ENCODE results near the gene SMIM24.

Gene SMIM24

GRCh38 chr19:3511506-3512251, 31.4 kb upstream of the SMIM24 start:
- no peak for TF ChIP-seq USF1 (IDR thresholded peaks at IDR 0.05)
- no peak for TF ChIP-seq ZBTB7A (IDR thresholded peaks at IDR 0.05; ENCODE audit: low read depth)
- no peak for TF ChIP-seq RAD21 (IDR thresholded peaks at IDR 0.05; ENCODE audit: low read depth)
- no peak for TF ChIP-seq CEBPB (IDR thresholded peaks at IDR 0.05)
- TF ChIP-seq YY1 (IDR thresholded peaks at IDR 0.05; ENCODE audit: low read depth): no peak

GRCh38 chr19:3510727-3511126, 30.4 kb upstream of the SMIM24 start:
- TF ChIP-seq REST (IDR thresholded peaks at IDR 0.05; ENCODE audit: low read depth): no peak
- TF ChIP-seq MAX (IDR thresholded peaks at IDR 0.05): no peak
- no peak for TF ChIP-seq EP300 (IDR thresholded peaks at IDR 0.05; ENCODE audit: borderline replicate concordance)
- no peak for TF ChIP-seq USF1 (IDR thresholded peaks at IDR 0.05)
- TF ChIP-seq TCF12 (IDR thresholded peaks at IDR 0.05; ENCODE audit: low read depth): no peak
- TF ChIP-seq FOXM1 (IDR thresholded peaks at IDR 0.05; ENCODE audit: borderline replicate concordance, low read depth): no peak
- no peak for TF ChIP-seq TAF1 (IDR thresholded peaks at IDR 0.05; ENCODE audit: low read depth)
- no peak for TF ChIP-seq RAD21 (IDR thresholded peaks at IDR 0.05; ENCODE audit: low read depth)
- no peak for TF ChIP-seq ZBTB7A (IDR thresholded peaks at IDR 0.05; ENCODE audit: low read depth)
- no peak for TF ChIP-seq CREB1 (IDR thresholded peaks at IDR 0.05; ENCODE audit: low read depth)

- TF ChIP-seq TAF1 (IDR thresholded peaks at IDR 0.05; ENCODE audit: low read depth): no peak
- no peak for TF ChIP-seq TEAD4 (IDR thresholded peaks at IDR 0.05)
- TF ChIP-seq YY1 (IDR thresholded peaks at IDR 0.05; ENCODE audit: low read depth): no peak
- no peak for TF ChIP-seq MAX (IDR thresholded peaks at IDR 0.05)
- TF ChIP-seq EP300 (IDR thresholded peaks at IDR 0.05; ENCODE audit: borderline replicate concordance): no peak
- no peak for TF ChIP-seq TCF12 (IDR thresholded peaks at IDR 0.05; ENCODE audit: low read depth)
- no peak for TF ChIP-seq CEBPB (IDR thresholded peaks at IDR 0.05)
- TF ChIP-seq NFIC (IDR thresholded peaks at IDR 0.05): no peak
- no peak for TF ChIP-seq REST (IDR thresholded peaks at IDR 0.05; ENCODE audit: low read depth)
- no peak for TF ChIP-seq FOXM1 (IDR thresholded peaks at IDR 0.05; ENCODE audit: borderline replicate concordance, low read depth)
- no peak for TF ChIP-seq RAD21 (IDR thresholded peaks at IDR 0.05; ENCODE audit: low read depth)
- TF ChIP-seq USF1 (IDR thresholded peaks at IDR 0.05): no peak
- TF ChIP-seq EGR1 (IDR thresholded peaks at IDR 0.05): no peak
Measured at GRCh38 chr19:3509566-3509989, 29.3 kb upstream of the SMIM24 start.

GRCh38 chr19:3508771-3509535, 28.6 kb upstream of the SMIM24 start:
- TF ChIP-seq CREB1 (IDR thresholded peaks at IDR 0.05; ENCODE audit: low read depth) (no peak), MAX (IDR thresholded peaks at IDR 0.05) (no peak), EP300 (IDR thresholded peaks at IDR 0.05; ENCODE audit: borderline replicate concordance) (no peak), FOXM1 (IDR thresholded peaks at IDR 0.05; ENCODE audit: borderline replicate concordance, low read depth) (no peak), USF1 (IDR thresholded peaks at IDR 0.05) (no peak), RAD21 (IDR thresholded peaks at IDR 0.05; ENCODE audit: low read depth) (no peak), CEBPB (IDR thresholded peaks at IDR 0.05) (no peak), ZBTB7A (IDR thresholded peaks at IDR 0.05; ENCODE audit: low read depth) (no peak), TEAD4 (IDR thresholded peaks at IDR 0.05) (no peak), NFIC (IDR thresholded peaks at IDR 0.05) (no peak), TAF1 (IDR thresholded peaks at IDR 0.05; ENCODE audit: low read depth) (no peak), REST (IDR thresholded peaks at IDR 0.05; ENCODE audit: low read depth) (no peak), YY1 (IDR thresholded peaks at IDR 0.05; ENCODE audit: low read depth) (no peak), TCF12 (IDR thresholded peaks at IDR 0.05; ENCODE audit: low read depth) (no peak), EGR1 (IDR thresholded peaks at IDR 0.05) (no peak)
